IMR-90 (cell line): ENCODE measurements around the gene MTCL1. TPM values are rescaled to one million over a fixed set of nuclear protein-coding genes. Genes with fewer than 3 reads are reported as not detected.

ENCODE experiments used
- ATAC-seq: fragments of 200-7000 bp; cut with Tn5 transposase; 2 replicates; pipeline ENCODE4 v1.9.1; 2020; ENCODE audit warnings: low read depth, mild to moderate bottlenecking, moderate library complexity
- BruUV-seq: library from RNA; stranded (reverse); fragments of 400-500 nt; replicated peaks from 2 replicates; lab custom pipeline; 2021; lab: Mats Ljungman, UMichigan
- CTCF ChIA-PET: fragments of 300-600 bp; formaldehyde crosslinking; extraction: SDS; loops from one replicate; lab custom pipeline; 2021; ENCODE audit warnings: antibody characterized with exemption; lab: Yijun Ruan, JAX
- POLR2A ChIA-PET: fragments of 300-600 bp; sonication (Branson Sonifier 250); formaldehyde crosslinking; loops from one replicate; lab custom pipeline; 2022; ENCODE audit warnings: antibody characterized with exemption; ENCODE audit not compliant: unreplicated experiment; lab: Charles Lee
- DNase-seq: peaks from one replicate; pipeline ENCODE4 v3.0.0; 2013
- H2AFZ ChIP-seq: replicated peaks from 2 replicates; pipeline ENCODE3; 2013; ENCODE audit warnings: low read length, mild to moderate bottlenecking; ENCODE audit not compliant: poor library complexity
- H2AK5ac ChIP-seq: 2 replicates; pipeline ENCODE4 v1.6.1; 2013; ENCODE audit warnings: low read depth, low read length, inconsistent platforms
- H2AK9ac ChIP-seq: replicated peaks from 2 replicates; pipeline ENCODE3; 2013; ENCODE audit warnings: mild to moderate bottlenecking, low read depth, low read length, moderate library complexity; ENCODE audit not compliant: poor library complexity
- H2BK120ac ChIP-seq: 2 replicates; pipeline ENCODE4 v1.6.1; 2013; ENCODE audit warnings: low read depth, low read length, inconsistent platforms
- H2BK15ac ChIP-seq: 3 replicates; pipeline ENCODE4 v1.6.1; 2013; ENCODE audit warnings: low read depth, low read length, inconsistent platforms
- H2BK20ac ChIP-seq: 2 replicates; pipeline ENCODE4 v1.6.1; 2013; ENCODE audit warnings: low read depth, mild to moderate bottlenecking, inconsistent platforms, low read length, moderate library complexity
- H2BK5ac ChIP-seq: 2 replicates; pipeline ENCODE4 v1.6.1; 2013; ENCODE audit warnings: mild to moderate bottlenecking, low read depth, low read length, inconsistent platforms; ENCODE audit not compliant: poor library complexity, severe bottlenecking
- H3K14ac ChIP-seq: replicated peaks from 2 replicates; pipeline ENCODE4 v1.6.1; 2013; ENCODE audit warnings: low read depth, low read length, inconsistent platforms
- H3K18ac ChIP-seq: 2 replicates; pipeline ENCODE4 v1.6.1; 2013; ENCODE audit warnings: low read depth, low read length, control low read depth
- H3K23ac ChIP-seq: 2 replicates; pipeline ENCODE4 v1.6.1; 2013; ENCODE audit warnings: low read depth, low read length, inconsistent platforms
- H3K27ac ChIP-seq: 2 replicates; pipeline ENCODE4 v1.5.1; 2013; ENCODE audit warnings: mild to moderate bottlenecking, control low read depth, low read length; ENCODE audit not compliant: insufficient read depth
- H3K27me3 ChIP-seq: 2 replicates; pipeline ENCODE4 v1.6.1; 2013; ENCODE audit warnings: low read length; ENCODE audit not compliant: control insufficient read depth, insufficient read depth
- H3K36me3 ChIP-seq: 2 replicates; pipeline ENCODE4 v1.6.1; 2013; ENCODE audit warnings: low read length, mixed read lengths; ENCODE audit not compliant: control insufficient read depth, insufficient read depth
- H3K4ac ChIP-seq: 2 replicates; pipeline ENCODE4 v1.6.1; 2013; ENCODE audit warnings: low read depth, low read length, inconsistent platforms
- H3K4me1 ChIP-seq: 2 replicates; pipeline ENCODE4 v1.6.1; 2013; ENCODE audit warnings: low read length, mixed read lengths; ENCODE audit not compliant: control insufficient read depth, insufficient read depth
- H3K4me2 ChIP-seq: 2 replicates; pipeline ENCODE4 v1.6.1; 2013; ENCODE audit warnings: low read depth, mild to moderate bottlenecking, control low read depth, low read length, moderate library complexity
- H3K4me3 ChIP-seq: 2 replicates; pipeline ENCODE4 v1.5.1; 2013; ENCODE audit warnings: low read depth, mild to moderate bottlenecking, control low read depth, low read length, moderate library complexity; ENCODE audit not compliant: insufficient read depth
- H3K56ac ChIP-seq: 2 replicates; pipeline ENCODE4 v1.6.1; 2013; ENCODE audit warnings: low read length, inconsistent platforms; ENCODE audit not compliant: insufficient read depth; ENCODE audit errors: extremely low read depth
- H3K79me1 ChIP-seq, 2 experiments: 2 replicates each; pipeline ENCODE4 v1.6.1; 2013; ENCODE audit warnings: low read length in 2 of 2, inconsistent platforms in 1 of 2, low read depth in 1 of 2
- H3K9ac ChIP-seq: 2 replicates; pipeline ENCODE4 v1.6.1; 2013; ENCODE audit warnings: low read depth, low read length, control low read depth
- H3K9me1 ChIP-seq: 2 replicates; pipeline ENCODE4 v1.6.1; 2013; ENCODE audit warnings: low read length, inconsistent platforms; ENCODE audit not compliant: insufficient read depth
- H3K9me3 ChIP-seq: 2 replicates; pipeline ENCODE4 v1.6.1; 2013; ENCODE audit warnings: low read length; ENCODE audit not compliant: control insufficient read depth, insufficient read depth
- H4K20me1 ChIP-seq: 2 replicates; pipeline ENCODE4 v1.6.1; 2013; ENCODE audit warnings: low read length, inconsistent platforms; ENCODE audit not compliant: insufficient read depth
- H4K5ac ChIP-seq: 2 replicates; pipeline ENCODE4 v1.6.1; 2013; ENCODE audit warnings: mild to moderate bottlenecking, low read depth, low read length, control low read depth
- H4K8ac ChIP-seq, 2 experiments: 2 replicates each; pipeline ENCODE4 v1.6.1; 2013; ENCODE audit warnings: low read depth in 2 of 2, low read length in 2 of 2, control low read depth in 1 of 2, inconsistent platforms in 1 of 2
- H4K91ac ChIP-seq: 2 replicates; pipeline ENCODE4 v1.6.1; 2013; ENCODE audit warnings: low read depth, low read length, inconsistent platforms; ENCODE audit not compliant: insufficient read depth
- CEBPB ChIP-seq: IDR thresholded peaks from 2 replicates; pipeline ENCODE4 v1.6.1; 2012; ENCODE audit warnings: low read depth, low read length, improper control_type of control experiment
- ELK1 ChIP-seq: fragments of 150-350 bp; IDR thresholded peaks from 2 replicates; pipeline ENCODE4 v1.6.1; 2016; ENCODE audit warnings: low read depth, mild to moderate bottlenecking, low read length, moderate library complexity, borderline replicate concordance
- FOS ChIP-seq: fragments of 150-350 bp; IDR thresholded peaks from 2 replicates; pipeline ENCODE4 v1.6.1; 2016; ENCODE audit warnings: low read depth, low read length
- MAFK ChIP-seq: IDR thresholded peaks from 2 replicates; pipeline ENCODE4 v1.6.1; 2012; ENCODE audit warnings: low read depth, low read length, improper control_type of control experiment
- dilution Hi-C: fragments of 300-500 bp; cut with HindIII; formaldehyde crosslinking; loops from one replicate; pipeline ENCODE4 v1.14.3; 2018; ENCODE audit warnings: low sequenced_read_pairs; ENCODE audit not compliant: unreplicated experiment
- in situ Hi-C: fragments of 300-500 bp; cut with MboI; formaldehyde crosslinking; loops from 3 replicates; pipeline ENCODE4 v1.14.3; 2019; ENCODE audit warnings: low sequenced_read_pairs, inconsistent platforms, mixed read lengths
- intact Hi-C: fragments of 100-400 bp; cut with micrococcal nuclease; formaldehyde crosslinking; loops from 2 replicates; pipeline ENCODE4 v1.10.0; 2022
- polyA plus RNA-seq, 3 experiments: library from polyadenylated mRNA; depleted of rRNA; stranded (reverse); fragments of >200 nt; gene quantifications; 2 replicates each; pipeline ENCODE4 v1.2.3, GENCODE V29; 2012; ENCODE audit warnings: low replicate concordance in 1 of 3
- total RNA-seq: library from RNA; depleted of rRNA; stranded (reverse); fragments of >200 nt; gene quantifications from 2 replicates; pipeline ENCODE4 v1.2.3, GENCODE V29; 2012

The MTCL1 gene
- total and polyA plus RNA-seq, 2 of the 4 experiments (the other 2 are of a cell fraction) = 29.0 to 45.3 TPM

GRCh38 chr18:8813611-8814010, 108.3 kb downstream of the MTCL1 start:
- peak overlapping the region; percentile 37 for H4K91ac ChIP-seq
- peak overlapping the region; percentile 73 for H3K14ac ChIP-seq
- peak overlapping the region; percentile 89 for H2BK20ac ChIP-seq
- H2AFZ ChIP-seq = no peak overlapping the region
- peak overlapping the region; percentile 73 for H4K5ac ChIP-seq
- H3K9ac ChIP-seq = peak overlapping the region; percentile 11
- H2AK9ac ChIP-seq = no peak overlapping the region
- peak overlapping the region; percentile 23; the same call in 2 of the 3 replicates for H2BK15ac ChIP-seq
- dilution Hi-C loops = no loop called here
- peaks cover 23% of the 10 kb centered on the region for H3K9me1 ChIP-seq
- CTCF ChIA-PET = interaction anchor here (1.0 kb wide), 1 partner anchor 48 kb away, joined by 3 read pairs; no protein-coding TSS in a partner anchor
- no peaks in the 10 kb centered on the region for H3K27me3 ChIP-seq
- H4K8ac ChIP-seq = peak overlapping the region; percentile 45 to 84; a peak in 3 of 4 replicates
- peak overlapping the region; percentile 95 for H3K4ac ChIP-seq
- peaks cover 46% of the 10 kb centered on the region for H3K36me3 ChIP-seq
- TF ChIP-seq FOS (no peak), ELK1 (no peak), MAFK (peak; percentile 7; the same call in 1 of the 2 replicates), CEBPB (peak; percentile 77)
- ATAC-seq (peak; percentile 27), DNase-seq (peak; percentile 70)
- BruUV-seq = no TSS peak
- POLR2A ChIA-PET = interaction anchor here (1.2 kb wide), 1 partner anchor 13 kb away, joined by 7 read pairs; no protein-coding TSS in a partner anchor
- H2AK5ac ChIP-seq = peak overlapping the region; percentile 85; the same call in 1 of the 2 replicates
- H3K23ac ChIP-seq = peak overlapping the region; percentile 76
- in situ Hi-C loops = no loop called here
- peak overlapping the region; percentile 91; the same call in 1 of the 2 replicates for H3K27ac ChIP-seq
- H3K79me1 ChIP-seq = peaks cover 21 to 64% of the 10 kb centered on the region in 2 experiments
- H2BK5ac ChIP-seq = peak overlapping the region; percentile 79
- peaks cover 26% of the 10 kb centered on the region for H3K4me1 ChIP-seq
- H3K9me3 ChIP-seq = no peaks in the 10 kb centered on the region
- intact Hi-C loops = no loop called here
- H3K4me2 ChIP-seq = peak overlapping the region; percentile 59; the same call in 1 of the 2 replicates
- H2BK120ac ChIP-seq = peak overlapping the region; percentile 95
- H3K4me3 ChIP-seq = no peak overlapping the region
- H3K56ac ChIP-seq = peak overlapping the region; percentile 67; the same call in 1 of the 2 replicates
- H4K20me1 ChIP-seq = no peaks in the 10 kb centered on the region
- H3K18ac ChIP-seq = peak overlapping the region; percentile 75
